GM12878 (cell line): ENCODE results near the gene GPC2.

Experiments
- CTCF ChIP-seq, 3 experiments: IDR thresholded peaks in 2 of 3; conservative IDR thresholded peaks in 1 of 3; 2 replicates each; pipeline ENCODE4 v1.5.1; 2011; ENCODE audit warnings: low read depth in 3 of 3, low read length in 3 of 3, mild to moderate bottlenecking in 3 of 3, control low read depth in 2 of 3, moderate library complexity in 2 of 3, inconsistent platforms in 1 of 3, mixed read lengths in 1 of 3; ENCODE audit not compliant: control insufficient read depth in 2 of 3, insufficient read depth in 1 of 3; ENCODE audit errors: extremely low read depth in 1 of 3
- ELK1 ChIP-seq: IDR thresholded peaks from 2 replicates; pipeline ENCODE4 v1.6.1; 2012; ENCODE audit warnings: low read depth, low read length, improper control_type of control experiment
- EP300 ChIP-seq, 2 experiments: fragments of 150-350 bp in 1 of 2; IDR thresholded peaks; 2 replicates each; pipeline ENCODE4 v1.6.1; 2011 to 2012; ENCODE audit warnings: low read depth in 2 of 2, low read length in 2 of 2, borderline replicate concordance in 1 of 2, improper control_type of control experiment in 1 of 2, inconsistent platforms in 1 of 2; ENCODE audit not compliant: control insufficient read depth in 1 of 2
- HDAC6 ChIP-seq: fragments of 200-600 bp; sonication (generic); IDR thresholded peaks from one replicate; pipeline ENCODE4 v1.8.0; 2017; ENCODE audit warnings: antibody characterized with exemption; ENCODE audit not compliant: unreplicated experiment
- PML ChIP-seq: IDR thresholded peaks from 2 replicates; pipeline ENCODE4 v1.6.1; 2012; ENCODE audit warnings: low read length, inconsistent platforms
- POLR2A ChIP-seq: IDR thresholded peaks from 2 replicates; pipeline ENCODE4 v1.6.1; 2011; ENCODE audit warnings: low read depth, mild to moderate bottlenecking, low read length
- RB1 ChIP-seq: fragments of 450-650 bp; formaldehyde crosslinking; IDR thresholded peaks from 2 replicates; pipeline ENCODE4 v1.6.1; 2017; ENCODE audit warnings: mild to moderate bottlenecking, borderline replicate concordance
- SPI1 ChIP-seq: IDR thresholded peaks from 2 replicates; pipeline ENCODE4 v1.6.1; 2011; ENCODE audit warnings: low read depth, mild to moderate bottlenecking, low read length, moderate library complexity, borderline replicate concordance; ENCODE audit not compliant: insufficient read depth
- TAF1 ChIP-seq: IDR thresholded peaks from 2 replicates; pipeline ENCODE4 v1.6.1; 2011; ENCODE audit warnings: mild to moderate bottlenecking, low read depth, low read length, borderline replicate concordance
- ZBTB4 ChIP-seq: fragments of 450-650 bp; formaldehyde crosslinking; IDR thresholded peaks from 2 replicates; pipeline ENCODE4 v1.4.0; 2022; ENCODE audit warnings: mild to moderate bottlenecking, moderate library complexity

- no peak for TF ChIP-seq HDAC6
- TF ChIP-seq PML = no peak
- TF ChIP-seq EP300 (IDR thresholded peaks at IDR 0.05; ENCODE audit: borderline replicate concordance in 1 of 2, control insufficient read depth in 1 of 2, low read depth in 2 of 2, low read length in 2 of 2) = no peak
- TF ChIP-seq SPI1 = no peak
- TF ChIP-seq RB1 = no peak
- no peak for TF ChIP-seq CTCF (IDR thresholded peaks at IDR 0.05 in 2 of 3, conservative IDR thresholded peaks at IDR 0.05 in 1 of 3; ENCODE audit: control insufficient read depth in 2 of 3, extremely low read depth in 1 of 3, insufficient read depth in 1 of 3, low read depth in 3 of 3, low read length in 3 of 3)
- TF ChIP-seq ELK1 = no peak
- TF ChIP-seq ZBTB4 = no peak
- TF ChIP-seq TAF1 = no peak
- no peak for TF ChIP-seq POLR2A
Observed at GRCh38 chr7:100198266-100198665, 21.1 kb upstream of the GPC2 start.
